Neutrophil (primary cell): Measurements from ENCODE around the gene CCDC24.

Experiments
- H3K27ac ChIP-seq: fragments of 200-600 bp; sonication (generic); 2 replicates; pipeline ENCODE4 v1.5.1; 2016; ENCODE audit warnings: mild to moderate bottlenecking, moderate library complexity
- H3K27me3 ChIP-seq: fragments of 200-600 bp; sonication (generic); 2 replicates; pipeline ENCODE4 v1.6.0; 2016; ENCODE audit warnings: mild to moderate bottlenecking
- H3K36me3 ChIP-seq: fragments of 200-600 bp; sonication (generic); 2 replicates; pipeline ENCODE4 v1.5.1; 2017
- H3K4me1 ChIP-seq, 2 experiments: fragments of 200-600 bp in 1 of 2; sonication (generic) in 1 of 2; 1 replicate in 1 of 2; 2 replicates in 1 of 2; pipeline versions ENCODE4 v1.5.1 to v1.6.1; 2013 to 2016; ENCODE audit warnings: low read depth in 1 of 2, low read length in 1 of 2, mild to moderate bottlenecking in 1 of 2, moderate library complexity in 1 of 2; ENCODE audit not compliant: control insufficient read depth in 1 of 2, insufficient read depth in 1 of 2
- H3K4me3 ChIP-seq, 2 experiments: fragments of 200-600 bp in 1 of 2; sonication (generic) in 1 of 2; 1 replicate in 1 of 2; 2 replicates in 1 of 2; pipeline ENCODE4 v1.5.1; 2013 to 2016; ENCODE audit warnings: low read depth in 1 of 2, low read length in 1 of 2, mild to moderate bottlenecking in 1 of 2, moderate library complexity in 1 of 2
- H3K9me3 ChIP-seq: fragments of 200-600 bp; sonication (generic); 2 replicates; pipeline ENCODE4 v1.5.1; 2016
- CTCF ChIP-seq: fragments of 200-600 bp; sonication (generic); IDR thresholded peaks from 2 replicates; pipeline ENCODE4 v1.5.1; 2016; ENCODE audit warnings: antibody characterized with exemption

Gene CCDC24

GRCh38 chr1:43991476-43992231 lies at the start of gene CCDC24:
Gene CCDC24 (plus strand): TSS chr1:43991599. CDS start chr1:43991879, 280 bp downstream.
- Histone ChIP-seq H3K9me3 (no peaks in the 10 kb centered on the region), H3K4me3 (peak within 1 kb of the TSS; percentile 91 to 93), H3K4me1 (peaks cover 16 to 17% of the 10 kb centered on the region in 2 experiments), H3K27me3 (no peaks in the 10 kb centered on the region), H3K36me3 (no peaks in the 10 kb centered on the region), H3K27ac (peak within 1 kb of the TSS; percentile 77)
- TF ChIP-seq CTCF, result no peak

DNA sequence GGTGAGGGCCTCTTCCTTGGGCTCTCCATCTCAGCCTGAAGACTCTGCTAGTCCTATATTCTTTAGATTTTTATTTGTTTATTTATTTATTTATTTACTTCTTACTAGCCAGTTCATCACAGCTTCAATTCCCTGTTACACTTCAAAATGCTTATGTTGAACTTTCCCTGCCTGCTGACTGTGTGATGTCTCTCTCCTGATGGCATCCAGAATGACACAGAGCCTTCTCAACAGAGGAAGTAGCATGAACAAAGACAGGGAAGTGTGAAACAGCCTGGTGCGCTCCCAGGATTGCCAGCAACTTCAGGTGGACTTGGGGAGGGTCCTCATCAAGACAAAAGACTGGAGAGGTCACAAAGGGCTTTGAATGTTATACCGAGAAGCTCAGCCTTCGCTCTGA lies 49.0 kb upstream of the CCDC24 start:
- Histone ChIP-seq H3K4me1 (peaks cover 11 to 14% of the 10 kb centered on the region in 2 experiments), H3K36me3 (no peaks in the 10 kb centered on the region), H3K27me3 (peaks cover 16% of the 10 kb centered on the region), H3K27ac (no peak overlapping the region), H3K4me3 (no peak overlapping the region), H3K9me3 (no peaks in the 10 kb centered on the region)
- no peak for TF ChIP-seq CTCF

- Histone ChIP-seq H3K36me3 (peaks cover 4% of the 10 kb centered on the region), H3K4me3 (no peak overlapping the region), H3K27me3 (no peaks in the 10 kb centered on the region), H3K9me3 (no peaks in the 10 kb centered on the region), H3K4me1 (peaks cover 17 to 25% of the 10 kb centered on the region in 2 experiments), H3K27ac (no peak overlapping the region)
- TF ChIP-seq CTCF, result no peak
These were observed 46.5 kb upstream of the CCDC24 start for GRCh38 chr1:43944860-43945259.

GRCh38 chr1:43945674-43946235 lies 45.6 kb upstream of the CCDC24 start:
- H3K27me3 ChIP-seq, result no peaks in the 10 kb centered on the region
- peaks cover 8% of the 10 kb centered on the region for H3K36me3 ChIP-seq
- H3K4me3 ChIP-seq, result peak overlapping the region; percentile 83 to 86
- no peaks in the 10 kb centered on the region for H3K9me3 ChIP-seq
- no peak for TF ChIP-seq CTCF
- peaks cover 17 to 25% of the 10 kb centered on the region in 2 experiments for H3K4me1 ChIP-seq
- H3K27ac ChIP-seq, result peak overlapping the region; percentile 94

GRCh38 chr1:43946236-43947060 lies 45.0 kb upstream of the CCDC24 start, which contains the start of gene IPO13:
Gene IPO13 (plus strand): TSS chr1:43946950. CDS start chr1:43947601, 651 bp downstream.
- H3K27ac ChIP-seq, result peak within 1 kb of the TSS; percentile 94
- H3K4me1 ChIP-seq, result peaks cover 17 to 25% of the 10 kb centered on the region in 2 experiments
- TF ChIP-seq CTCF, result peak; percentile 79
- H3K4me3 ChIP-seq, result peak within 1 kb of the TSS; percentile 83 to 86
- peaks cover 8% of the 10 kb centered on the region for H3K36me3 ChIP-seq
- H3K9me3 ChIP-seq, result no peaks in the 10 kb centered on the region
- H3K27me3 ChIP-seq, result no peaks in the 10 kb centered on the region
